ENCODE measurements around the gene KIF3B.
"Not testable (repeated sequence)": the region's sequence is repeated elsewhere in the genome, so short reads cannot be mapped to it uniquely, and the experiment has no call there.

The KIF3B gene

GRCh38 chr20:32277361-32278198 is at the start of gene KIF3B:
Gene KIF3B (plus strand): TSS chr20:32277651. CDS start chr20:32309778, 32,127 bp downstream.
- FAIRE-seq: no peak

- no peak for FAIRE-seq
These were observed 49.4 kb upstream of the KIF3B start for GRCh38 chr20:32227744-32228688.

GRCh38 chr20:32229251-32229747 is 48.2 kb upstream of the KIF3B start:
- no peak for FAIRE-seq

- FAIRE-seq: no peak
These were observed 46.7 kb upstream of the KIF3B start for GRCh38 chr20:32230707-32231106.

- FAIRE-seq: no peak
These were observed 46.2 kb upstream of the KIF3B start for GRCh38 chr20:32231245-32231644.

DNA sequence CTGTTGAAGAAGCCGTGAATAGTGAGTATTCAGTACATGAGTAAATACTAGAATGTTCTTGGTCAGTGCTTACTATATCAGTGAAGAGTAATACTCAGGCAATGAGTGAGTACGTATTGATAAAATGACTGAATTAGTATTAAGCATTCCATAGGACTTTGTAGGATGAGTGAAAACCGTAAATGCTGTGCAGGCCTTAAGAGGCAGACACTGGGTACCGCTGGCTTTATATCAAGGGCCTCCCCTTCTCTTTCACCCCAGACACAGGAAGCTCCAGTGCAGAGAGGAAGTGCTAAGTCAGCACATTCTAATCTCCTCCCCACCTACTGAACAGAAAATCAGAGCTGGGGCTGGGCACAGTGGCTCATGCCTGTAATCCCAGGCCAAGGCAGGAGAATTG is 45.6 kb upstream of the KIF3B start:
- FAIRE-seq: no peak

DNA sequence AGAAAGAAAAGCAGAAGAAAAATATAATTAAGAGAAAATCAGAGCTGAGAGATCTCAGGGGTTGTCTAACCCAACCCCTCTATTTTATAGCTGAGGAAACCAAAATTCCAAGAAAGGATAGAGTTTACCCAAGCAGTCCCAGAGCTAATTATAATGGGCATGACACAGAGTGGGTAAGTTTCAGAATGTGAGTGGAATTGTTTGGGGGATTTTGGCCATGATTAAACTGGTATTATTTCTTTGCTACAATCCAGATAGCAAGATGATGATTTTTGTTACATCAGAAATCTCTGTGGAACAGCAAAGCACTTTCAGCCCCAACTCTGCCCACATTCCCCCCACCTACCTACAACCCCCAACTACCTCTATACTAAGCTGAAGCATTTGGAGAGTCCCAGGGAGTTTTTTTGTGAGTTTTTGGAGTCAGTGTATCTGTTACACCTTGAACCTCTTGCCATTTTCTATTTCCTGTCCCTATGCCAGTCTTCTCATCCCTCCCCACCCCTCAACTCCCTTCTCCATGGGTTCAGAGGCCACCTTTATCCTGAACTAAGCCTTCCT is 45.0 kb upstream of the KIF3B start:
- no peak for FAIRE-seq

- no peak for FAIRE-seq
These were observed 44.2 kb upstream of the KIF3B start for GRCh38 chr20:32233286-32233685.

DNA sequence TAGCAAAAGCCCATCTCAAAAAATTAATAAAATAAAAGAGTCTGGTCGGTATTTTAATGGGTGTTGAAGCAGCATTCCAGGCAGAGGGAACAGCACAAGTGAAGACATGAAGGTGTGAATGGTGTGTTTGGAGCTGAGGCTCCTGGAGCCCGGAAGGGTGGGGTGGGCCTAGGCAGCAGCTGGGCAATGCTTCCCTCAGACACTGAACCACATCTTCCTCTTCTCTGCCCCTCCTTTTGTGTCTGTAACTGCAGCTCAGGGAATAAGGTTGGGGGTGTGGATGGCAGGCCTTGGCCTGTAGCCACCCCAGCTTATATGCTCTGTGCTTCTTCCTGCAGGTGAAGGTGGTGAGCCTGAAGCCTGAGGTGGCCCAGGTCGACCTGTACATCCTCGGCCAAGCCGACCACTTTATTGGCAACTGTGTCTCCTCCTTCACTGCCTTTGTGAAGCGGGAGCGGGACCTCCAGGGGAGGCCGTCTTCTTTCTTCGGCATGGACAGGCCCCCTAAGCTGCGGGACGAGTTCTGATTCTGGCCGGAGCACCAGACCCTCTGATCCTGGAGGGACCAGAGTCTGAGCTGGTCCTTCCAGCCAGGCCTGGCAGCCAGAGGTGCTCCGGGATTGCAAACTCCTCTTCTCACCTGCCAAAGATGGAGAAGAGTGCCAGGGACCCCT is 43.2 kb upstream of the KIF3B start:
- no peak for FAIRE-seq

- no peak for FAIRE-seq
These were observed 42.0 kb upstream of the KIF3B start for GRCh38 chr20:32235331-32236047.

- no peak for FAIRE-seq
These were observed 41.4 kb upstream of the KIF3B start for GRCh38 chr20:32236048-32236533.

DNA sequence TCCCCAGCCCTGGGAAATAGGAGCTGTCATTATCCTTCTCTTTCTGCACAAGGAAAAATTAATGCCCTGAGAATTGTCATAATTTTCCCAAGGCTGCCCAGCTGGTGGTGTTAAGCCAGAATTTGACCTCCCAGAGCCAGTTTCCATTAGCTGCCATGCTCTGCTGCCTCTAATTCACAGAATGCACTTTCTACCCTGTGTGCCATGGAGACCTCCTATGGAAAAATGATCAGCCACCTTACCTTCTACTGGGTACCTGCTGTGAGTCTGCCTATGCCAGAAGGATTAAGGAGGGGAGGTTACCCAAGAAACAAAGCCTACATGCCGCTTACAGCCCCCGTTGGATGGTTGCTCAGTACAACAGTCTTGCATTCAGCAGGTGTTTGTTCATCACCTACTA is 40.6 kb upstream of the KIF3B start:
- FAIRE-seq: no peak

GRCh38 chr20:32237419-32237818 is 40.0 kb upstream of the KIF3B start:
- no peak for FAIRE-seq

DNA sequence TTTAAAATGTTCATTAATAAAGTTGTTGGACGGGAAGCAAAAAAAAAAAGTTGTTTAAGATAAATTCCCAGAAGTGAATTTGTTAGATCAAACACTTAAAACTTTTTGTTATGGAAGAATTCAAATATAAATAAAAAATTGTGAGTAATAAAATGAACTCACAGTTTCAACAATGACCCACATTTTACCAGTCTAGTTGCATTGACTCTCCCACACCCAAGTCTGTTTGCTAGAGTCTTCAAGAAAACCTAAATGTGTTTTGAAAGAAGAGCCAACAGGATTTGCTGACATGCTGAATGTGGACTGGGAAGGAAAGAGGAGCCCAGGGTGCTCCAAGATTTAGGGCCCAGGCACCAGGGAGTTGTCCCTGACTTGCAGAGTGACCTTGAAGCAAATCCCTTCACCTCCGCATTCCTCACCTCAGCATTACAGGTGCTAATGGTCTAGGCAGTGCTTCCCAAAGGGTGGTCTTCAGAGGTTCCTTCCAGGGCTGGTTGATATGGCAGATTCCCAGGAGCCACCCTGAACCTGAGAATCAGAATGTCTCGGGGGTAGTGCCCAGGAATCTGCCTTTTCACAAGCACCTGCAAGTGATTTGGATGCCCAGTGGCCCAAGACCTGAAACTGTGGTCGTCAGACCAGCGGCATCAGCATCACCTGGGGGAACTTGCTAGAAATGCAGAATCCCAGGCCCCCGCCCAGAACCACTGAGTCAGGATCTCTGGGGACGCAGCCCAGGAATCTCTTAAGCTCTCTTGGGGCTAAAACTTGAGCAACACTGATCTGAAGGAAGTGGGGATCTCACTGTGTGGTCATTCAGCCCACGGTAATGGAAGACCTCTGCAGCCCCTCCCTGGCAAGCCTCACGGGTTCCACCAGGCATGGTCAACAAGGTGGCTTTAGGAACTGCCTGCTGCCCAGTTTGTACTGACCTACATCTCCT is 38.7 kb upstream of the KIF3B start:
- FAIRE-seq: no peak

DNA sequence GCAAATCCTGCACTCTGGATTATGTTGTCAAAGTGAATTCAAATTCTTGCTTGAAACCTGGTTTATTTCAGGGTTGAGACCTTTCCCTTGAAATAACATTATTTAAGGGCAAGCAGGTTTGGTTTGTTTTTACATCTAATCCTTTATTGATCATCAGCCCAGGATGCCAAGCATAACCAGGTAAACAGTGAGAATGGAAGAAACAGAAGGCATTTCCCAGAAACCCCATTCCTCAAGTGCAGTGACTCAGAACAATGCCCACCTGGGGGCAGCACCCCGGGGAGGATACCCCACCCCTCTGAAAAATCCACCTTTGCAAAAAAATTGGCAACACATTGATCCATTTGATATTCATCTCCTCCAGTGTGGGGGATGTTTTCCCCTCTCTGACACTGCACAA is 37.2 kb upstream of the KIF3B start:
- no peak for FAIRE-seq

DNA sequence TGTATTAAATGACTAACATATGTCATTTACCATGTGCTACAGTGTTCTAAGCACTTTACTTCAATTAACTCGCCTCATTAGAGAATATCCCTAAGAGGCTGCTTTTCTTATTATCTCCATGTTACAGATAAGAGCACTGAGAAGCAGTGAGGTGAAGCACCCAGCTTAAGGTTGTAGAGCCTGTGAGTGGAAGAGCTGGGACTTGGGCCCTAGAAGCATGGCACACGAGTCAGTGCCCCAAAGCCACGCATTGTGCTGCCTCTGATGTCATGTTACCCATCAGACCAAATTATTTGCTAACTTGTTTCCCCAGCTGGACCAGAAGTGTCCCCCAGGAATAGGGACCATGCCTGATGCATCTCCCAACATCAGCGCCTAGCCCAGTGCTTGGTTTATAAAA is 35.6 kb upstream of the KIF3B start:
- no peak for FAIRE-seq

DNA sequence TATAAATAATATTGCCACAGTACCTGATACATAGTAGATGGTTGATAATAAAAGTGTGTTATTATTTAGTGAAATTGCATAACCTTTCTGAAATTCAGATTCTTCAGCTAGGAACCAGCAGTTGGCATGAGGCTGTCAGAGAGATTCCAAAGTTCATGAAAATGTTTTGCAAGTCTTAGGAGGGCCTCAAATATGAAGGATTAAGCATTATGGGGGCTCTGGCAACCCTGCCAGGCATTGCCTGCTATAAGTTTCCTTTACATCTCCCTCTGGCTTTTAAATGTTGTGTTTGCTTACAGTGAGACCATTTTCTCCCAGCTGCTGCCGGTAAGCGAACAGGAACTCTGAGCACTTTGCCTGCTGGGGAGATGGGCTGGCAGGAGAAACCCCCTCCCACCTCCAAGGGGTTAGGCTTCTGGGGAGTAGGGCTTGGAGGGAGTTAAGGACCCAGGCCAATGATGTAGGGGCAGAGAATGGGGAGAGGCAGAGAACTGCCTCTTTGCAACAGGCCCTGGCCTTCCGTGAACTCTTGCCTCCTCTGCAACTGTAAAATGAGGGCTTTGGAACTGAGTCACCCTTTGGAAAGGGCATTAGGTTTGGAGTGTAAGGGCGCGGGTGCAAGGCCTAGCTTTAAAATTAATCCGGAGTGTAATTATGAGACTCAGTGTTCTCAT is 33.2 kb upstream of the KIF3B start:
- FAIRE-seq: no peak

- FAIRE-seq: no peak
These were observed 32.5 kb upstream of the KIF3B start for GRCh38 chr20:32244959-32245358.

GRCh38 chr20:32246208-32246607 is 31.2 kb upstream of the KIF3B start:
- not testable (repeated sequence) for FAIRE-seq

- no peak for FAIRE-seq
These were observed 29.4 kb upstream of the KIF3B start for GRCh38 chr20:32248043-32248442.
